Mammary epithelial cell (primary cell): ENCODE measurements around the gene ERG.

Experiments used
- EZH2 ChIP-seq: IDR thresholded peaks from 2 replicates; pipeline ENCODE4 v1.6.1; 2012; ENCODE audit warnings: low read length, inconsistent platforms, borderline replicate concordance
- TF ChIP-seq, protein P1 (sequence below), 2 donors: IDR thresholded peaks in 1 of 2; conservative IDR thresholded peaks in 1 of 2; 2 replicates each; pipeline ENCODE4 v1.5.1; 2011 to 2012; ENCODE audit warnings: inconsistent platforms in 2 of 2, low read length in 2 of 2, mild to moderate bottlenecking in 2 of 2, control low read depth in 1 of 2, low read depth in 1 of 2; ENCODE audit not compliant: insufficient read depth in 1 of 2; ENCODE audit errors: extremely low read depth in 1 of 2

DNA sequence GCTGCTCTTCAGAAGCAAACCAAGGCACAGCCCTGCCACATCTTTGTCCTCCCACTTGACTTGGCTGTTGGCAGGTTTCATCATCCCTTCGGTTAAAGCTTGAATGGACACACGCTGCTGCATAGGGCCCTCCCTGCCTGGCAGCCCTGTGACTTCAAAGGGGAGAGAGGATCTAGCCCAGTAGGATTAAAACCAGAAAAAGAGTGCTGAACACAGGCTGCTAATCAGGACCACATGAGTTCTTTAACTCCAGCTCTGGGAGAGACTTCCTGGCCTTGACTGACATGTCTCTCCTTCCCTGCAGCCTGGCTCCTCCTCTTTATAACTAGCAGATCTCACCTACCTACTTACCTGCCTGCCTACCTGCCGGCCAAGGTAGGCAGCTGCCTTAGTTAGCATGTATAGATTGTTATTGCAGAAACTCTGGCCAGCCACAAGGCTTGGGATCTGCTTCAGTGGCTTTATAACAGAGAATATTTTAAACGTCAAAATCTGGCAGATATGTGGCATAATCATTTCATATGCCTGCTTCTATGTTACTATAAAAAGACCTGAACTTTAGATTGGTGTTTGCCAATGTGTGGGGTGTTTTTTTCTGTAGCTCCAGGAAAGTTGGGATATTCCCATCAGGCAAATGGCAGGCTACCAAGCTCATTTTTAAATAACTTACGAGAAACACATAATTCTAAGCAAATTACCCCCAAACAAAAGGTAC lies 49.4 kb downstream of the ERG start:
- TF ChIP-seq, protein P1, sequence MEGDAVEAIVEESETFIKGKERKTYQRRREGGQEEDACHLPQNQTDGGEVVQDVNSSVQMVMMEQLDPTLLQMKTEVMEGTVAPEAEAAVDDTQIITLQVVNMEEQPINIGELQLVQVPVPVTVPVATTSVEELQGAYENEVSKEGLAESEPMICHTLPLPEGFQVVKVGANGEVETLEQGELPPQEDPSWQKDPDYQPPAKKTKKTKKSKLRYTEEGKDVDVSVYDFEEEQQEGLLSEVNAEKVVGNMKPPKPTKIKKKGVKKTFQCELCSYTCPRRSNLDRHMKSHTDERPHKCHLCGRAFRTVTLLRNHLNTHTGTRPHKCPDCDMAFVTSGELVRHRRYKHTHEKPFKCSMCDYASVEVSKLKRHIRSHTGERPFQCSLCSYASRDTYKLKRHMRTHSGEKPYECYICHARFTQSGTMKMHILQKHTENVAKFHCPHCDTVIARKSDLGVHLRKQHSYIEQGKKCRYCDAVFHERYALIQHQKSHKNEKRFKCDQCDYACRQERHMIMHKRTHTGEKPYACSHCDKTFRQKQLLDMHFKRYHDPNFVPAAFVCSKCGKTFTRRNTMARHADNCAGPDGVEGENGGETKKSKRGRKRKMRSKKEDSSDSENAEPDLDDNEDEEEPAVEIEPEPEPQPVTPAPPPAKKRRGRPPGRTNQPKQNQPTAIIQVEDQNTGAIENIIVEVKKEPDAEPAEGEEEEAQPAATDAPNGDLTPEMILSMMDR (conservative IDR thresholded peaks at IDR 0.05 in 1 of 2, IDR thresholded peaks at IDR 0.05 in 1 of 2; ENCODE audit: extremely low read depth in 1 of 2, insufficient read depth in 1 of 2, low read depth in 1 of 2, low read length in 2 of 2), result no peak
- TF ChIP-seq EZH2, result no peak
